IMR-90 (cell line): ENCODE results near the gene ANKRD10. TPM values are rescaled to one million over a fixed set of nuclear protein-coding genes. Genes with fewer than 3 reads are reported as not detected.
A peak's percentile ranks its signal among the peaks of the same experiment; 100 is the strongest.

Experiments
- ATAC-seq: fragments of 200-7000 bp; cut with Tn5 transposase; 2 replicates; pipeline ENCODE4 v1.9.1; 2020; ENCODE audit warnings: low read depth, mild to moderate bottlenecking, moderate library complexity
- BruUV-seq: library from RNA; stranded (reverse); fragments of 400-500 nt; replicated peaks from 2 replicates; lab custom pipeline; 2021; lab: Mats Ljungman, UMichigan
- CTCF ChIA-PET: fragments of 300-600 bp; formaldehyde crosslinking; extraction: SDS; loops from one replicate; lab custom pipeline; 2021; ENCODE audit warnings: antibody characterized with exemption; lab: Yijun Ruan, JAX
- POLR2A ChIA-PET: fragments of 300-600 bp; sonication (Branson Sonifier 250); formaldehyde crosslinking; loops from one replicate; lab custom pipeline; 2022; ENCODE audit warnings: antibody characterized with exemption; ENCODE audit not compliant: unreplicated experiment; lab: Charles Lee
- DNase-seq: peaks from one replicate; pipeline ENCODE4 v3.0.0; 2013
- H2AFZ ChIP-seq: replicated peaks from 2 replicates; pipeline ENCODE3; 2013; ENCODE audit warnings: low read length, mild to moderate bottlenecking; ENCODE audit not compliant: poor library complexity
- H2AK5ac ChIP-seq: 2 replicates; pipeline ENCODE4 v1.6.1; 2013; ENCODE audit warnings: low read depth, low read length, inconsistent platforms
- H2AK9ac ChIP-seq: replicated peaks from 2 replicates; pipeline ENCODE3; 2013; ENCODE audit warnings: mild to moderate bottlenecking, low read depth, low read length, moderate library complexity; ENCODE audit not compliant: poor library complexity
- H2BK120ac ChIP-seq: 2 replicates; pipeline ENCODE4 v1.6.1; 2013; ENCODE audit warnings: low read depth, low read length, inconsistent platforms
- H2BK15ac ChIP-seq: 3 replicates; pipeline ENCODE4 v1.6.1; 2013; ENCODE audit warnings: low read depth, low read length, inconsistent platforms
- H2BK20ac ChIP-seq: 2 replicates; pipeline ENCODE4 v1.6.1; 2013; ENCODE audit warnings: low read depth, mild to moderate bottlenecking, inconsistent platforms, low read length, moderate library complexity
- H2BK5ac ChIP-seq: 2 replicates; pipeline ENCODE4 v1.6.1; 2013; ENCODE audit warnings: mild to moderate bottlenecking, low read depth, low read length, inconsistent platforms; ENCODE audit not compliant: poor library complexity, severe bottlenecking
- H3K14ac ChIP-seq: replicated peaks from 2 replicates; pipeline ENCODE4 v1.6.1; 2013; ENCODE audit warnings: low read depth, low read length, inconsistent platforms
- H3K18ac ChIP-seq: 2 replicates; pipeline ENCODE4 v1.6.1; 2013; ENCODE audit warnings: low read depth, low read length, control low read depth
- H3K23ac ChIP-seq: 2 replicates; pipeline ENCODE4 v1.6.1; 2013; ENCODE audit warnings: low read depth, low read length, inconsistent platforms
- H3K27ac ChIP-seq: 2 replicates; pipeline ENCODE4 v1.5.1; 2013; ENCODE audit warnings: mild to moderate bottlenecking, control low read depth, low read length; ENCODE audit not compliant: insufficient read depth
- H3K27me3 ChIP-seq: 2 replicates; pipeline ENCODE4 v1.6.1; 2013; ENCODE audit warnings: low read length; ENCODE audit not compliant: control insufficient read depth, insufficient read depth
- H3K36me3 ChIP-seq: 2 replicates; pipeline ENCODE4 v1.6.1; 2013; ENCODE audit warnings: low read length, mixed read lengths; ENCODE audit not compliant: control insufficient read depth, insufficient read depth
- H3K4ac ChIP-seq: 2 replicates; pipeline ENCODE4 v1.6.1; 2013; ENCODE audit warnings: low read depth, low read length, inconsistent platforms
- H3K4me1 ChIP-seq: 2 replicates; pipeline ENCODE4 v1.6.1; 2013; ENCODE audit warnings: low read length, mixed read lengths; ENCODE audit not compliant: control insufficient read depth, insufficient read depth
- H3K4me2 ChIP-seq: 2 replicates; pipeline ENCODE4 v1.6.1; 2013; ENCODE audit warnings: low read depth, mild to moderate bottlenecking, control low read depth, low read length, moderate library complexity
- H3K4me3 ChIP-seq: 2 replicates; pipeline ENCODE4 v1.5.1; 2013; ENCODE audit warnings: low read depth, mild to moderate bottlenecking, control low read depth, low read length, moderate library complexity; ENCODE audit not compliant: insufficient read depth
- H3K56ac ChIP-seq: 2 replicates; pipeline ENCODE4 v1.6.1; 2013; ENCODE audit warnings: low read length, inconsistent platforms; ENCODE audit not compliant: insufficient read depth; ENCODE audit errors: extremely low read depth
- H3K79me1 ChIP-seq, 2 experiments: 2 replicates each; pipeline ENCODE4 v1.6.1; 2013; ENCODE audit warnings: low read length in 2 of 2, inconsistent platforms in 1 of 2, low read depth in 1 of 2
- H3K9ac ChIP-seq: 2 replicates; pipeline ENCODE4 v1.6.1; 2013; ENCODE audit warnings: low read depth, low read length, control low read depth
- H3K9me1 ChIP-seq: 2 replicates; pipeline ENCODE4 v1.6.1; 2013; ENCODE audit warnings: low read length, inconsistent platforms; ENCODE audit not compliant: insufficient read depth
- H3K9me3 ChIP-seq: 2 replicates; pipeline ENCODE4 v1.6.1; 2013; ENCODE audit warnings: low read length; ENCODE audit not compliant: control insufficient read depth, insufficient read depth
- H4K20me1 ChIP-seq: 2 replicates; pipeline ENCODE4 v1.6.1; 2013; ENCODE audit warnings: low read length, inconsistent platforms; ENCODE audit not compliant: insufficient read depth
- H4K5ac ChIP-seq: 2 replicates; pipeline ENCODE4 v1.6.1; 2013; ENCODE audit warnings: mild to moderate bottlenecking, low read depth, low read length, control low read depth
- H4K8ac ChIP-seq, 2 experiments: 2 replicates each; pipeline ENCODE4 v1.6.1; 2013; ENCODE audit warnings: low read depth in 2 of 2, low read length in 2 of 2, control low read depth in 1 of 2, inconsistent platforms in 1 of 2
- H4K91ac ChIP-seq: 2 replicates; pipeline ENCODE4 v1.6.1; 2013; ENCODE audit warnings: low read depth, low read length, inconsistent platforms; ENCODE audit not compliant: insufficient read depth
- BHLHE40 ChIP-seq: fragments of 150-350 bp; IDR thresholded peaks from 2 replicates; pipeline ENCODE4 v1.6.1; 2016; ENCODE audit warnings: mild to moderate bottlenecking, low read depth, low read length
- CEBPB ChIP-seq: IDR thresholded peaks from 2 replicates; pipeline ENCODE4 v1.6.1; 2012; ENCODE audit warnings: low read depth, low read length, improper control_type of control experiment
- CHD1 ChIP-seq: IDR thresholded peaks from 2 replicates; pipeline ENCODE4 v1.6.1; 2012; ENCODE audit warnings: low read depth, low read length, improper control_type of control experiment
- ELK1 ChIP-seq: fragments of 150-350 bp; IDR thresholded peaks from 2 replicates; pipeline ENCODE4 v1.6.1; 2016; ENCODE audit warnings: low read depth, mild to moderate bottlenecking, low read length, moderate library complexity, borderline replicate concordance
- FOS ChIP-seq: fragments of 150-350 bp; IDR thresholded peaks from 2 replicates; pipeline ENCODE4 v1.6.1; 2016; ENCODE audit warnings: low read depth, low read length
- MAFK ChIP-seq: IDR thresholded peaks from 2 replicates; pipeline ENCODE4 v1.6.1; 2012; ENCODE audit warnings: low read depth, low read length, improper control_type of control experiment
- MAZ ChIP-seq: IDR thresholded peaks from 2 replicates; pipeline ENCODE4 v1.6.1; 2012; ENCODE audit warnings: low read depth, mild to moderate bottlenecking, low read length, improper control_type of control experiment, moderate library complexity, borderline replicate concordance
- MXI1 ChIP-seq: IDR thresholded peaks from 2 replicates; pipeline ENCODE4 v1.6.1; 2012; ENCODE audit warnings: low read depth, mild to moderate bottlenecking, low read length, moderate library complexity, borderline replicate concordance
- NFE2L2 ChIP-seq: fragments of 150-350 bp; IDR thresholded peaks from 2 replicates; pipeline ENCODE4 v1.6.1; 2016; ENCODE audit warnings: low read depth, mild to moderate bottlenecking, low read length
- POLR2A ChIP-seq: IDR thresholded peaks from 2 replicates; pipeline ENCODE4 v1.6.1; 2012; ENCODE audit warnings: mild to moderate bottlenecking, low read depth, low read length
- RAD21 ChIP-seq: IDR thresholded peaks from 2 replicates; pipeline ENCODE4 v1.6.1; 2012; ENCODE audit warnings: low read length, improper control_type of control experiment
- RCOR1 ChIP-seq: IDR thresholded peaks from 2 replicates; pipeline ENCODE4 v1.6.1; 2012; ENCODE audit warnings: mild to moderate bottlenecking, low read length, improper control_type of control experiment; ENCODE audit not compliant: insufficient replicate concordance
- RFX5 ChIP-seq: IDR thresholded peaks from 2 replicates; pipeline ENCODE4 v1.8.0; 2012; ENCODE audit warnings: low read depth, mild to moderate bottlenecking, low read length, moderate library complexity
- USF2 ChIP-seq: fragments of 150-350 bp; IDR thresholded peaks from 2 replicates; pipeline ENCODE4 v1.6.1; 2017; ENCODE audit warnings: mild to moderate bottlenecking, antibody characterized with exemption, low read length, low read depth
- WGBS, 2 experiments: methylation state at CpG; one replicate each; pipeline versions ENCODE4 v1.1.5 to v1.1.7; 2013; ENCODE audit warnings: missing lambda C conversion rate in 2 of 2; ENCODE audit not compliant: insufficient read length in 1 of 2; ENCODE audit errors: extremely low coverage in 2 of 2; 5-methylcytosine and 5-hydroxymethylcytosine counted together
- dilution Hi-C: fragments of 300-500 bp; cut with HindIII; formaldehyde crosslinking; loops from one replicate; pipeline ENCODE4 v1.14.3; 2018; ENCODE audit warnings: low sequenced_read_pairs; ENCODE audit not compliant: unreplicated experiment
- in situ Hi-C: fragments of 300-500 bp; cut with MboI; formaldehyde crosslinking; loops from 3 replicates; pipeline ENCODE4 v1.14.3; 2019; ENCODE audit warnings: low sequenced_read_pairs, inconsistent platforms, mixed read lengths
- intact Hi-C: fragments of 100-400 bp; cut with micrococcal nuclease; formaldehyde crosslinking; loops from 2 replicates; pipeline ENCODE4 v1.10.0; 2022
- polyA plus RNA-seq, 3 experiments: library from polyadenylated mRNA; depleted of rRNA; stranded (reverse); fragments of >200 nt; gene quantifications; 2 replicates each; pipeline ENCODE4 v1.2.3, GENCODE V29; 2012; ENCODE audit warnings: low replicate concordance in 1 of 3
- total RNA-seq: library from RNA; depleted of rRNA; stranded (reverse); fragments of >200 nt; gene quantifications from 2 replicates; pipeline ENCODE4 v1.2.3, GENCODE V29; 2012

The ANKRD10 gene
- total and polyA plus RNA-seq, 2 of the 4 experiments (the other 2 are of a cell fraction): 18.3 to 31.1 TPM

GRCh38 chr13:110885516-110885915, 29.4 kb downstream of the ANKRD10 start (continued):
- no peak for TF ChIP-seq CHD1
- no peak for TF ChIP-seq ELK1

- Histone ChIP-seq H3K56ac (no peak overlapping the region), H3K23ac (0 out of 2 replicates have a peak overlapping the region, but pooled peaks have one; percentile 8), H3K27ac (no peak overlapping the region), H3K27me3 (no peaks in the 10 kb centered on the region), H4K8ac (no peak overlapping the region), H2AK9ac (no peak overlapping the region), H2BK5ac (no peak overlapping the region), H2BK120ac (no peak overlapping the region), H3K18ac (no peak overlapping the region), H3K9me3 (no peaks in the 10 kb centered on the region), H2AFZ (no peak overlapping the region), H2AK5ac (no peak overlapping the region), H3K9ac (no peak overlapping the region), H2BK20ac (no peak overlapping the region), H4K20me1 (no peaks in the 10 kb centered on the region; the same call in 1 of the 2 replicates), H4K91ac (no peak overlapping the region), H2BK15ac (no peak overlapping the region), H3K79me1 (peaks cover 0 to 14% of the 10 kb centered on the region in 2 experiments; a peak in 2 of 4 replicates), H3K4me2 (no peak overlapping the region), H3K4me3 (no peak overlapping the region), H4K5ac (no peak overlapping the region), H3K36me3 (peaks cover 3% of the 10 kb centered on the region; the same call in 1 of the 2 replicates), H3K9me1 (peaks cover 14% of the 10 kb centered on the region), H3K14ac (no peak overlapping the region), H3K4ac (no peak overlapping the region), H3K4me1 (peaks cover 9% of the 10 kb centered on the region)
- intact Hi-C loops (no loop called here), dilution Hi-C loops (no loop called here), in situ Hi-C loops (no loop called here)
- no peak for DNase-seq
- ChIA-PET CTCF (interaction anchor here (1.0 kb wide), 1 partner anchor 20 kb away, joined by 3 read pairs; no protein-coding TSS in a partner anchor), POLR2A (no interaction called here)
- TF ChIP-seq RCOR1: no peak
- TF ChIP-seq RFX5: no peak
- TF ChIP-seq CEBPB: no peak
- TF ChIP-seq RAD21: no peak
- no peak for TF ChIP-seq BHLHE40
- TF ChIP-seq FOS: no peak
- TF ChIP-seq MXI1: no peak
- no peak for TF ChIP-seq CHD1
- TF ChIP-seq ELK1: no peak
- TF ChIP-seq MAFK: no peak
- no peak for TF ChIP-seq NFE2L2
- TF ChIP-seq POLR2A: no peak
- no peak for TF ChIP-seq MAZ
- TF ChIP-seq USF2: no peak
- no CpG with 5 or more reads among the region's 3 CpGs for WGBS, 2 experiments
- no TSS peak for BruUV-seq
- no peak; the same call in 1 of the 2 replicates for ATAC-seq
Observed at GRCh38 chr13:110884517-110884916, 30.4 kb downstream of the ANKRD10 start.
